ENCODE data around the gene ABCB10.

DNA sequence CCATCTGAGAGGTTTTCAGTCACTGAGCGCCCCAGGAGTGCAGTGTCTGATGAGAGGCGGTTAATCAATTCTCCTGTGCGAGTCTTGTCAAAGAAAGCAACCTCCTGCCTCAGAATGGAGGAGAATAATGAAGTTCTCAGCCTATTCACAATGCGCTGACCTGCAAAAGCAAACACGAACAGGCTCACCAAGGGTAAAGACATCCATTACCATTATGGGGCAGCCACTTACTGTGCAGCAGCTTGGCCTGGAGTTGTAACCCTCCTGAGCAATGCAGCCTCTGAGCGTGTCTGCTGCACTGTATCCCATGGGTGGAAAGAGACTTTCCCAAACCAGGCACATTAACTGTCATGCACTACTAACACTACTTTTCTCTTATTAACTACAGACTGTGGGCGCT is 11.0 kb downstream of the ABCB10 start:
- TF ChIP-seq, protein P1, sequence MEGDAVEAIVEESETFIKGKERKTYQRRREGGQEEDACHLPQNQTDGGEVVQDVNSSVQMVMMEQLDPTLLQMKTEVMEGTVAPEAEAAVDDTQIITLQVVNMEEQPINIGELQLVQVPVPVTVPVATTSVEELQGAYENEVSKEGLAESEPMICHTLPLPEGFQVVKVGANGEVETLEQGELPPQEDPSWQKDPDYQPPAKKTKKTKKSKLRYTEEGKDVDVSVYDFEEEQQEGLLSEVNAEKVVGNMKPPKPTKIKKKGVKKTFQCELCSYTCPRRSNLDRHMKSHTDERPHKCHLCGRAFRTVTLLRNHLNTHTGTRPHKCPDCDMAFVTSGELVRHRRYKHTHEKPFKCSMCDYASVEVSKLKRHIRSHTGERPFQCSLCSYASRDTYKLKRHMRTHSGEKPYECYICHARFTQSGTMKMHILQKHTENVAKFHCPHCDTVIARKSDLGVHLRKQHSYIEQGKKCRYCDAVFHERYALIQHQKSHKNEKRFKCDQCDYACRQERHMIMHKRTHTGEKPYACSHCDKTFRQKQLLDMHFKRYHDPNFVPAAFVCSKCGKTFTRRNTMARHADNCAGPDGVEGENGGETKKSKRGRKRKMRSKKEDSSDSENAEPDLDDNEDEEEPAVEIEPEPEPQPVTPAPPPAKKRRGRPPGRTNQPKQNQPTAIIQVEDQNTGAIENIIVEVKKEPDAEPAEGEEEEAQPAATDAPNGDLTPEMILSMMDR (conservative IDR thresholded peaks at IDR 0.05 in 1 of 2, IDR thresholded peaks at IDR 0.05 in 1 of 2; ENCODE audit: low read depth in 1 of 2, low read length in 2 of 2): no peak
- TF ChIP-seq EZH2 (IDR thresholded peaks at IDR 0.05; ENCODE audit: low read length, missing control alignments): no peak

Measured in fibroblast of lung (primary cell).